GM19468 (cell line): ENCODE results near the gene HHAT.

ENCODE experiments used
- ATAC-seq: cut with Tn5 transposase; IDR thresholded peaks from one replicate; pipeline ENCODE4 v1.9.1; 2021; ENCODE audit warnings: mild to moderate bottlenecking, moderate library complexity, moderate number of reproducible peaks; ENCODE audit not compliant: unreplicated experiment; ENCODE audit errors: extremely low read depth

The HHAT gene

GRCh38 chr1:210527091-210527490 is 198.4 kb downstream of the HHAT start:
- no peak for ATAC-seq

GRCh38 chr1:210531475-210532222 is 202.9 kb downstream of the HHAT start:
- no peak for ATAC-seq

- ATAC-seq, result no peak
These were observed 203.5 kb downstream of the HHAT start for GRCh38 chr1:210532223-210532598.

GRCh38 chr1:210535761-210536160 is 207.1 kb downstream of the HHAT start:
- no peak for ATAC-seq

GRCh38 chr1:210536254-210536961 is 207.7 kb downstream of the HHAT start:
- ATAC-seq, result no peak

GRCh38 chr1:210540288-210540687 is 211.6 kb downstream of the HHAT start:
- no peak for ATAC-seq

- no peak for ATAC-seq
These were observed 213.1 kb downstream of the HHAT start for GRCh38 chr1:210541680-210542358.

- ATAC-seq, result no peak
These were observed 223.2 kb downstream of the HHAT start for GRCh38 chr1:210551899-210552298.

- ATAC-seq, result no peak
These were observed 225.0 kb downstream of the HHAT start for GRCh38 chr1:210553711-210554110.

- no peak for ATAC-seq
These were observed 225.7 kb downstream of the HHAT start for GRCh38 chr1:210554382-210554781.

- ATAC-seq, result no peak
These were observed 227.8 kb downstream of the HHAT start for GRCh38 chr1:210556475-210556874.

- no peak for ATAC-seq
These were observed 228.8 kb downstream of the HHAT start for GRCh38 chr1:210557426-210558077.

GRCh38 chr1:210558302-210558701 is 229.6 kb downstream of the HHAT start:
- ATAC-seq, result no peak

- ATAC-seq, result no peak
These were observed 236.6 kb downstream of the HHAT start for GRCh38 chr1:210565306-210565705.

GRCh38 chr1:210568631-210569030 is 239.9 kb downstream of the HHAT start:
- no peak for ATAC-seq

- no peak for ATAC-seq
These were observed 241.4 kb downstream of the HHAT start for GRCh38 chr1:210570116-210570515.

GRCh38 chr1:210571356-210572284 is 242.9 kb downstream of the HHAT start:
- no peak for ATAC-seq

GRCh38 chr1:210573141-210573540 is 244.4 kb downstream of the HHAT start:
- no peak for ATAC-seq

- ATAC-seq, result peak; percentile 47
These were observed 253.7 kb downstream of the HHAT start for GRCh38 chr1:210582205-210582970.
